MCF 10A (cell line): Measurements from ENCODE around the gene RNASEL. TPM values are rescaled to one million over a fixed set of nuclear protein-coding genes. Genes with fewer than 3 reads are reported as not detected.
"Not testable (repeated sequence)": the region's sequence is repeated elsewhere in the genome, so short reads cannot be mapped to it uniquely, and the experiment has no call there.

Experiments
- BruUV-seq: library from RNA; stranded (reverse); fragments of 400-500 nt; replicated peaks from 2 replicates; lab custom pipeline; 2021; lab: Mats Ljungman, UMichigan
- CTCF ChIA-PET: fragments of 300-600 bp; sonication (Branson Sonifier 250); formaldehyde crosslinking; extraction: SDS; loops from one replicate; lab custom pipeline; 2021; ENCODE audit warnings: antibody characterized with exemption, inconsistent platforms; lab: Yijun Ruan, JAX
- POLR2A ChIA-PET: fragments of 300-600, 350-650 bp; sonication (Branson Sonifier 250); formaldehyde crosslinking; extraction: SDS; loops from one replicate; lab custom pipeline; 2020; ENCODE audit warnings: antibody characterized with exemption, inconsistent platforms; lab: Yijun Ruan, JAX
- DNase-seq: peaks from one replicate; pipeline ENCODE4 v3.0.0-alpha.2; 2018; ENCODE audit not compliant: unreplicated experiment
- H3K27ac Mint-ChIP-seq: one replicate; pipeline ENCODE4 v1.8.0; 2022; ENCODE audit warnings: mild to moderate bottlenecking, low read depth, mixed read lengths; ENCODE audit not compliant: unreplicated experiment
- H3K27me3 Mint-ChIP-seq: one replicate; pipeline ENCODE4 v1.8.0; 2022; ENCODE audit warnings: mixed read lengths; ENCODE audit not compliant: insufficient read depth, unreplicated experiment
- H3K36me3 Mint-ChIP-seq: one replicate; pipeline ENCODE4 v1.8.0; 2022; ENCODE audit warnings: mild to moderate bottlenecking, moderate library complexity, mixed read lengths; ENCODE audit not compliant: insufficient read depth, unreplicated experiment
- H3K4me1 Mint-ChIP-seq: one replicate; pipeline ENCODE4 v1.8.0; 2022; ENCODE audit warnings: mixed read lengths; ENCODE audit not compliant: insufficient read depth, unreplicated experiment
- H3K4me3 Mint-ChIP-seq: one replicate; pipeline ENCODE4 v1.8.0; 2022; ENCODE audit warnings: mild to moderate bottlenecking, moderate library complexity, mixed read lengths; ENCODE audit not compliant: unreplicated experiment
- H3K9me3 Mint-ChIP-seq: one replicate; pipeline ENCODE4 v1.8.0; 2022; ENCODE audit warnings: mixed read lengths; ENCODE audit not compliant: unreplicated experiment
- CTCF ChIP-seq: fragments of 200-600 bp; IDR thresholded peaks from one replicate; pipeline ENCODE4 v1.8.0; 2022; ENCODE audit warnings: antibody characterized with exemption, mild to moderate bottlenecking; ENCODE audit not compliant: unreplicated experiment
- intact Hi-C: fragments of 100-400 bp; cut with micrococcal nuclease; formaldehyde crosslinking; loops from 2 replicates; pipeline ENCODE4 v1.14.1; 2022
- total RNA-seq: library from RNA; stranded (reverse); gene quantifications from 2 replicates; pipeline ENCODE4 v1.2.3, GENCODE V29; 2022

Gene RNASEL
- total RNA-seq, 1 experiment from 2014 or later, result 4.2 TPM

GRCh38 chr1:182634306-182635072 is 45.4 kb upstream of the RNASEL start:
- Mint-ChIP-seq H3K36me3 (no peaks in the 10 kb centered on the region), H3K4me3 (no peak overlapping the region), H3K27ac (no peak overlapping the region), H3K4me1 (peaks cover 7% of the 10 kb centered on the region), H3K9me3 (no peaks in the 10 kb centered on the region), H3K27me3 (no peaks in the 10 kb centered on the region)
- intact Hi-C loops, result no loop called here
- TF ChIP-seq CTCF, result no peak
- POLR2A ChIA-PET, result interaction anchor here (1.5 kb wide), 1 partner anchor 28 kb away, joined by 5 read pairs; no protein-coding TSS in a partner anchor
- CTCF ChIA-PET, result no interaction called here
- no peak for DNase-seq
- no TSS peak for BruUV-seq

- Mint-ChIP-seq H3K27me3 (no peaks in the 10 kb centered on the region), H3K4me3 (no peak overlapping the region), H3K27ac (no peak overlapping the region), H3K36me3 (no peaks in the 10 kb centered on the region), H3K9me3 (no peaks in the 10 kb centered on the region), H3K4me1 (peaks cover 7% of the 10 kb centered on the region)
- ChIA-PET CTCF (interaction anchor here (0.5 kb wide), 1 partner anchor 226 kb away, joined by 3 read pairs; no protein-coding TSS in a partner anchor), POLR2A (interaction anchor here (1.0 to 1.5 kb wide), 2 partner anchors 28 to 29 kb away, joined by 3 to 5 read pairs; partner anchors contain the start of gene RGS16)
- TF ChIP-seq CTCF, result no peak
- BruUV-seq, result no TSS peak
- DNase-seq, result no peak
- intact Hi-C loops, result no loop called here
Measured at GRCh38 chr1:182633657-182634281, 44.7 kb upstream of the RNASEL start.

GRCh38 chr1:182633031-182633430 is 44.0 kb upstream of the RNASEL start:
- no TSS peak for BruUV-seq

GRCh38 chr1:182632441-182632857 is 43.4 kb upstream of the RNASEL start:
- H3K9me3 Mint-ChIP-seq, H3K27ac Mint-ChIP-seq, H3K27me3 Mint-ChIP-seq, DNase-seq, H3K36me3 Mint-ChIP-seq, intact Hi-C loops, H3K4me3 Mint-ChIP-seq, BruUV-seq, H3K4me1 Mint-ChIP-seq: not testable (repeated sequence)
- POLR2A ChIA-PET, result interaction anchor here (1.0 kb wide), 1 partner anchor 28 kb away, joined by 3 read pairs; the partner anchor contains the start of gene RGS16
- CTCF ChIA-PET, result interaction anchor here (1.0 to 1.8 kb wide), 2 partner anchors 12 to 31 kb away, joined by 3 to 4 read pairs; no protein-coding TSS in a partner anchor

More at GRCh38 chr1:182633031-182633430, 44.0 kb upstream of the RNASEL start:
- intact Hi-C loops, result no loop called here
- ChIA-PET POLR2A (interaction anchor here (1.0 kb wide), 1 partner anchor 29 kb away, joined by 3 read pairs; the partner anchor contains the start of gene RGS16), CTCF (interaction anchor here (1.8 kb wide), 1 partner anchor 13 kb away, joined by 3 read pairs; no protein-coding TSS in a partner anchor)
- TF ChIP-seq CTCF, result no peak
- Mint-ChIP-seq H3K9me3 (no peaks in the 10 kb centered on the region), H3K27ac (no peak overlapping the region), H3K4me3 (no peak overlapping the region), H3K36me3 (no peaks in the 10 kb centered on the region), H3K4me1 (peaks cover 7% of the 10 kb centered on the region), H3K27me3 (no peaks in the 10 kb centered on the region)
- DNase-seq, result no peak
